SU-DHL-6 (cell line): ENCODE data around the gene FLRT3.

Source experiments
- H2AFZ ChIP-seq: fragments of 200-600 bp; sonication (generic); 2 replicates; pipeline ENCODE4 v1.6.1; 2014; ENCODE audit warnings: low read depth, mild to moderate bottlenecking, moderate library complexity, mixed read lengths, antibody characterized with exemption, low read length; ENCODE audit not compliant: severe bottlenecking
- H3F3A ChIP-seq: fragments of 200-600 bp; shearing (Covaris generic); 2 replicates; pipeline ENCODE4 v1.6.0; 2016; ENCODE audit warnings: antibody characterized with exemption, mild to moderate bottlenecking; ENCODE audit not compliant: insufficient read depth
- H3K27ac ChIP-seq: fragments of 200-600 bp; sonication (generic); 2 replicates; pipeline ENCODE4 v1.5.1; 2016; ENCODE audit warnings: low read depth, mild to moderate bottlenecking, low read length, moderate library complexity, mixed read lengths
- H3K27me3 ChIP-seq: fragments of 200-600 bp; sonication (generic), shearing (Covaris generic); 2 replicates; pipeline ENCODE4 v1.6.0; 2014; ENCODE audit warnings: mild to moderate bottlenecking, low read length
- H3K36me3 ChIP-seq: fragments of 200-600 bp; sonication (generic); 2 replicates; pipeline ENCODE4 v1.6.1; 2014; ENCODE audit warnings: mild to moderate bottlenecking, low read length, mixed read lengths
- H3K4me2 ChIP-seq: fragments of 300-600, 200-600 bp; shearing (Covaris generic), sonication (generic); 2 replicates; pipeline ENCODE4 v1.6.0; 2014; ENCODE audit warnings: low read length, low read depth, mild to moderate bottlenecking; ENCODE audit not compliant: poor library complexity, severe bottlenecking
- H3K4me3 ChIP-seq: fragments of 200-600 bp; sonication (generic); 2 replicates; pipeline ENCODE4 v1.5.1; 2014; ENCODE audit warnings: antibody characterized with exemption, low read length, mild to moderate bottlenecking, mixed read lengths; ENCODE audit not compliant: insufficient read depth, poor library complexity, severe bottlenecking
- H3K79me2 ChIP-seq: fragments of 200-600 bp; sonication (generic); 2 replicates; pipeline ENCODE4 v1.6.1; 2014; ENCODE audit warnings: mild to moderate bottlenecking, low read length, moderate library complexity; ENCODE audit not compliant: insufficient read depth
- H3K9ac ChIP-seq: fragments of 200-600 bp; sonication (generic); 2 replicates; pipeline ENCODE4 v1.7.0; 2014; ENCODE audit warnings: mild to moderate bottlenecking, low read length
- H3K9me2 ChIP-seq: fragments of 200-600 bp; sonication (generic); replicated peaks from 2 replicates; pipeline ENCODE4 v1.6.1; 2014; ENCODE audit warnings: low read length; ENCODE audit not compliant: insufficient read depth
- H3K9me3 ChIP-seq: fragments of 200-600 bp; sonication (generic); 2 replicates; pipeline ENCODE4 v1.6.1; 2014; ENCODE audit warnings: low read length, mixed read lengths; ENCODE audit not compliant: insufficient read depth
- H4K20me1 ChIP-seq: fragments of 200-600 bp; sonication (generic); 2 replicates; pipeline ENCODE4 v1.6.1; 2014; ENCODE audit warnings: low read depth, mild to moderate bottlenecking, antibody characterized with exemption, low read length, moderate library complexity, mixed read lengths
- CTCF ChIP-seq: fragments of 200-600 bp; sonication (generic); IDR thresholded peaks from one replicate; pipeline ENCODE4 v1.5.1; 2017; ENCODE audit warnings: antibody characterized with exemption, mild to moderate bottlenecking, low read length, moderate library complexity; ENCODE audit not compliant: insufficient read depth, poor library complexity, severe bottlenecking
- EZH2phosphoT487 ChIP-seq: fragments of 200-600 bp; sonication (generic), shearing (Covaris generic); conservative IDR thresholded peaks from 2 replicates; pipeline ENCODE4 v1.6.1; 2018; ENCODE audit warnings: mild to moderate bottlenecking, antibody characterized with exemption, low read length, moderate library complexity, mixed read lengths

FLRT3 gene

GRCh38 chr20:14375416-14375985 lies 38.1 kb upstream of the FLRT3 start:
- no peaks in the 10 kb centered on the region for H4K20me1 ChIP-seq
- H3F3A ChIP-seq, result no peaks in the 10 kb centered on the region
- H3K27ac ChIP-seq, result no peak overlapping the region
- no peak overlapping the region for H3K4me3 ChIP-seq
- H3K36me3 ChIP-seq, result no peaks in the 10 kb centered on the region
- H3K4me2 ChIP-seq, result no peak overlapping the region
- no peak for TF ChIP-seq CTCF
- TF ChIP-seq EZH2phosphoT487, result no peak
- no peaks in the 10 kb centered on the region for H3K9me3 ChIP-seq
- no peaks in the 10 kb centered on the region; the same call in 1 of the 2 replicates for H3K9me2 ChIP-seq
- H2AFZ ChIP-seq, result no peak overlapping the region
- H3K27me3 ChIP-seq, result no peaks in the 10 kb centered on the region
- no peaks in the 10 kb centered on the region for H3K79me2 ChIP-seq
- no peak overlapping the region for H3K9ac ChIP-seq

- H3K4me3 ChIP-seq, result no peak overlapping the region
- H3F3A ChIP-seq, result no peaks in the 10 kb centered on the region
- H3K9me3 ChIP-seq, result no peaks in the 10 kb centered on the region
- no peak overlapping the region for H2AFZ ChIP-seq
- H3K9me2 ChIP-seq, result no peaks in the 10 kb centered on the region; the same call in 1 of the 2 replicates
- no peak overlapping the region for H3K9ac ChIP-seq
- no peaks in the 10 kb centered on the region for H3K36me3 ChIP-seq
- H3K27ac ChIP-seq, result no peak overlapping the region
- no peaks in the 10 kb centered on the region for H3K27me3 ChIP-seq
- H4K20me1 ChIP-seq, result no peaks in the 10 kb centered on the region
- H3K4me2 ChIP-seq, result no peak overlapping the region
- TF ChIP-seq EZH2phosphoT487 (no peak), CTCF (no peak)
- H3K79me2 ChIP-seq, result no peaks in the 10 kb centered on the region
These were observed 36.8 kb upstream of the FLRT3 start for GRCh38 chr20:14374196-14374595.

GRCh38 chr20:14361509-14362345 lies 24.3 kb upstream of the FLRT3 start:
- Histone ChIP-seq H3K9me3 (no peaks in the 10 kb centered on the region), H3K4me2 (no peak overlapping the region), H3F3A (no peaks in the 10 kb centered on the region), H3K4me3 (no peak overlapping the region), H3K36me3 (no peaks in the 10 kb centered on the region), H2AFZ (no peak overlapping the region), H3K79me2 (no peaks in the 10 kb centered on the region), H3K9ac (no peak overlapping the region), H3K9me2 (no peaks in the 10 kb centered on the region), H3K27ac (no peak overlapping the region), H3K27me3 (no peaks in the 10 kb centered on the region), H4K20me1 (no peaks in the 10 kb centered on the region)
- TF ChIP-seq EZH2phosphoT487 (no peak), CTCF (no peak)
